HEK293 (cell line): ENCODE measurements around the gene EXOSC6.

Experiments used
- CTCF ChIA-PET: fragments of 350-600 bp; formaldehyde crosslinking; extraction: SDS; loops from one replicate; lab custom pipeline; 2021; ENCODE audit warnings: antibody characterized with exemption; lab: Yijun Ruan, JAX
- POLR2A ChIA-PET: fragments of 300-600 bp; formaldehyde crosslinking; extraction: SDS; loops from one replicate; lab custom pipeline; 2020; ENCODE audit warnings: antibody characterized with exemption, inconsistent platforms; lab: Yijun Ruan, JAX
- H3K27ac ChIP-seq: fragments of 200-500 bp; sonication (Bioruptor generic); 2 replicates; pipeline ENCODE4 v1.5.1; 2014; ENCODE audit warnings: low read depth, low read length, control low read depth, inconsistent platforms; ENCODE audit errors: extremely low read depth
- H3K36me3 ChIP-seq, 2 experiments: fragments of 200-500 bp in 1 of 2; sonication (Bioruptor generic) in 1 of 2; 1 replicate in 1 of 2; 2 replicates in 1 of 2; pipeline ENCODE4 v1.5.1; 2014 to 2017; ENCODE audit warnings: inconsistent platforms in 2 of 2, low read length in 2 of 2; ENCODE audit not compliant: control insufficient read depth in 2 of 2, insufficient read depth in 1 of 2
- H3K4me1 ChIP-seq: fragments of 200-500 bp; sonication (Bioruptor generic); 2 replicates; pipeline ENCODE4 v1.5.1; 2014; ENCODE audit warnings: mild to moderate bottlenecking, low read length, inconsistent platforms; ENCODE audit not compliant: control insufficient read depth, insufficient read depth
- H3K4me3 ChIP-seq: 2 replicates; pipeline ENCODE4 v1.5.1; 2011; ENCODE audit warnings: low read depth, mild to moderate bottlenecking, control low read depth, low read length, moderate library complexity
- H3K9me3 ChIP-seq: fragments of 200-500 bp; sonication (Bioruptor generic); 2 replicates; pipeline ENCODE4 v1.5.1; 2014; ENCODE audit warnings: low read depth, low read length, inconsistent platforms; ENCODE audit not compliant: control insufficient read depth, insufficient read depth
- ATF2 ChIP-seq: fragments of 450-650 bp; formaldehyde crosslinking; IDR thresholded peaks from 2 replicates; pipeline ENCODE4 v1.5.1; 2016; ENCODE audit warnings: missing biosample characterization, missing genetic modification characterization, low read depth
- BCL11B ChIP-seq: fragments of 450-650 bp; formaldehyde crosslinking; IDR thresholded peaks from 2 replicates; pipeline ENCODE4 v1.5.1; 2016; ENCODE audit warnings: low read depth, missing biosample characterization, missing genetic modification characterization
- GFI1B ChIP-seq: fragments of 450-650 bp; formaldehyde crosslinking; IDR thresholded peaks from 2 replicates; pipeline ENCODE4 v1.5.1; 2016; ENCODE audit warnings: missing biosample characterization, missing genetic modification characterization
- HOXD13 ChIP-seq: sonication (generic); formaldehyde crosslinking; IDR thresholded peaks from 2 replicates; pipeline ENCODE4 v1.8.0; 2022; ENCODE audit warnings: missing genetic modification reagents, borderline replicate concordance
- KLF10 ChIP-seq: fragments of 450-650 bp; IDR thresholded peaks from 2 replicates; pipeline ENCODE4 v1.5.1; 2018; ENCODE audit warnings: missing biosample characterization, mild to moderate bottlenecking, missing genetic modification characterization
- KLF17 ChIP-seq: fragments of 450-650 bp; formaldehyde crosslinking; IDR thresholded peaks from 2 replicates; pipeline ENCODE4 v1.5.1; 2016; ENCODE audit warnings: missing biosample characterization, missing genetic modification characterization
- KLF8 ChIP-seq: fragments of 450-650 bp; formaldehyde crosslinking; IDR thresholded peaks from 2 replicates; pipeline ENCODE4 v1.5.1; 2016; ENCODE audit warnings: missing biosample characterization, missing genetic modification characterization
- SP7 ChIP-seq: fragments of 450-650 bp; formaldehyde crosslinking; IDR thresholded peaks from 2 replicates; pipeline ENCODE4 v1.5.1; 2016; ENCODE audit warnings: missing biosample characterization, missing genetic modification characterization
- YY1 ChIP-seq: fragments of 450-650 bp; formaldehyde crosslinking; IDR thresholded peaks from 2 replicates; pipeline ENCODE4 v1.5.1; 2018; ENCODE audit warnings: missing biosample characterization, missing genetic modification characterization
- ZBTB26 ChIP-seq: fragments of 450-650 bp; formaldehyde crosslinking; optimal IDR thresholded peaks from 2 replicates; pipeline ENCODE3; 2016; ENCODE audit warnings: missing biosample characterization, mild to moderate bottlenecking, missing genetic modification characterization
- ZFHX2 ChIP-seq: fragments of 450-650 bp; formaldehyde crosslinking; conservative IDR thresholded peaks from 2 replicates; pipeline ENCODE4 v1.5.1; 2016; ENCODE audit warnings: missing biosample characterization, missing genetic modification characterization
- ZFP37 ChIP-seq: fragments of 450-650 bp; formaldehyde crosslinking; IDR thresholded peaks from 2 replicates; pipeline ENCODE4 v1.5.1; 2016; ENCODE audit warnings: missing biosample characterization, missing genetic modification characterization
- ZNF121 ChIP-seq: fragments of 450-650 bp; formaldehyde crosslinking; IDR thresholded peaks from 2 replicates; pipeline ENCODE4 v1.5.1; 2016; ENCODE audit warnings: missing biosample characterization, missing genetic modification characterization
- ZNF324 ChIP-seq: fragments of 450-650 bp; formaldehyde crosslinking; IDR thresholded peaks from 2 replicates; pipeline ENCODE4 v1.5.1; 2016; ENCODE audit warnings: missing biosample characterization, missing genetic modification characterization
- ZNF335 ChIP-seq: fragments of 450-650 bp; formaldehyde crosslinking; conservative IDR thresholded peaks from 2 replicates; pipeline ENCODE4 v1.5.1; 2016; ENCODE audit warnings: missing biosample characterization, missing genetic modification characterization
- ZNF341 ChIP-seq: fragments of 450-650 bp; formaldehyde crosslinking; IDR thresholded peaks from 2 replicates; pipeline ENCODE4; 2016; ENCODE audit warnings: low read depth, missing biosample characterization, missing genetic modification characterization
- ZNF354C ChIP-seq: fragments of 450-650 bp; formaldehyde crosslinking; IDR thresholded peaks from 2 replicates; pipeline ENCODE4 v1.5.1; 2016; ENCODE audit warnings: missing biosample characterization, missing genetic modification characterization, low read depth, borderline replicate concordance
- ZNF394 ChIP-seq: fragments of 450-650 bp; formaldehyde crosslinking; IDR thresholded peaks from 2 replicates; pipeline ENCODE4 v1.5.1; 2016; ENCODE audit warnings: missing biosample characterization, missing genetic modification characterization, mild to moderate bottlenecking, moderate library complexity, borderline replicate concordance
- ZNF398 ChIP-seq: fragments of 450-650 bp; formaldehyde crosslinking; IDR thresholded peaks from 2 replicates; pipeline ENCODE4 v1.5.1; 2017; ENCODE audit warnings: missing biosample characterization, missing genetic modification characterization
- ZNF580 ChIP-seq: fragments of 450-650 bp; formaldehyde crosslinking; IDR thresholded peaks from 2 replicates; pipeline ENCODE4 v1.5.1; 2016; ENCODE audit warnings: missing biosample characterization, missing genetic modification characterization
- ZNF610 ChIP-seq: fragments of 450-650 bp; formaldehyde crosslinking; IDR thresholded peaks from 2 replicates; pipeline ENCODE4 v1.5.1; 2016; ENCODE audit warnings: missing biosample characterization, missing genetic modification characterization, borderline replicate concordance
- ZNF623 ChIP-seq: fragments of 450-650 bp; formaldehyde crosslinking; IDR thresholded peaks from 2 replicates; pipeline ENCODE4 v1.5.1; 2016; ENCODE audit warnings: missing biosample characterization, missing genetic modification characterization
- ZNF660 ChIP-seq: fragments of 450-650 bp; IDR thresholded peaks from 2 replicates; pipeline ENCODE4 v1.5.1; 2018; ENCODE audit warnings: missing biosample characterization, mild to moderate bottlenecking, missing genetic modification characterization
- ZNF692 ChIP-seq: fragments of 450-650 bp; formaldehyde crosslinking; IDR thresholded peaks from 2 replicates; pipeline ENCODE4 v1.5.1; 2016; ENCODE audit warnings: missing biosample characterization, missing genetic modification characterization
- ZNF843 ChIP-seq: fragments of 450-650 bp; formaldehyde crosslinking; IDR thresholded peaks from 2 replicates; pipeline ENCODE4 v1.5.1; 2016; ENCODE audit warnings: missing biosample characterization, missing genetic modification characterization
- ZSCAN30 ChIP-seq: fragments of 450-650 bp; IDR thresholded peaks from 2 replicates; pipeline ENCODE4 v1.5.1; 2018; ENCODE audit warnings: missing biosample characterization, mild to moderate bottlenecking, missing genetic modification characterization, moderate library complexity
- ZXDB ChIP-seq: fragments of 450-650 bp; formaldehyde crosslinking; IDR thresholded peaks from 2 replicates; pipeline ENCODE4 v1.5.1; 2016; ENCODE audit warnings: missing biosample characterization, missing genetic modification characterization

Gene EXOSC6

GRCh38 chr16:70289229-70290094, 37.7 kb upstream of the EXOSC6 start, which contains the start of gene AARS1:
TSS of gene AARS1 (minus strand) at chr16:70289506. CDS start at chr16:70282763, 6,743 bp downstream.
- Histone ChIP-seq H3K36me3 (peaks cover 13 to 18% of the 10 kb centered on the region in 2 experiments; a peak in 2 of 3 replicates), H3K27ac (peak within 1 kb of the TSS; percentile 97), H3K4me1 (peaks cover 3% of the 10 kb centered on the region; the same call in 1 of the 2 replicates), H3K9me3 (no peaks in the 10 kb centered on the region), H3K4me3 (peak within 1 kb of the TSS; percentile 84)
- CTCF ChIA-PET = interaction anchor here (1.2 to 1.5 kb wide), 2 partner anchors 10 to 22 kb away, joined by 3 to 7 read pairs; partner anchors contain the start of gene DDX19B
- POLR2A ChIA-PET = interaction anchor here (0.5 to 2.6 kb wide), 27 partner anchors 8 to 357 kb away, joined by 3 to 32 read pairs (median 5); partner anchors contain the start of genes DDX19A, DDX19B, EXOSC6 and FCSK
- TF ChIP-seq YY1 (tag by site-specific recombination) (peak; percentile 18; the same call in 1 of the 2 replicates), ZXDB (peak; percentile 85), ZNF335 (tag by site-specific recombination) (peak; percentile 8; the same call in 1 of the 2 replicates), HOXD13 (peak; percentile 88; the same call in 1 of the 2 replicates), KLF8 (tag by site-specific recombination) (peak; percentile 55; the same call in 1 of the 2 replicates), ZNF623 (tag by site-specific recombination) (no peak), ATF2 (tag by site-specific recombination) (peak; percentile 38; the same call in 1 of the 2 replicates), ZBTB26 (tag by site-specific recombination) (peak; percentile 49), ZNF398 (peak; percentile 73), ZFHX2 (tag by site-specific recombination) (0 out of 2 replicates have a peak, but pooled peaks have one; percentile 20), ZFP37 (tag by site-specific recombination) (no peak), ZNF121 (tag by site-specific recombination) (0 out of 2 replicates have a peak, but pooled peaks have one; percentile 53), GFI1B (no peak), ZNF394 (tag by site-specific recombination) (peak; percentile 68), ZNF354C (tag by site-specific recombination) (no peak), ZNF580 (tag by site-specific recombination) (peak; percentile 96), ZNF341 (tag by site-specific recombination) (peak; percentile 85), ZNF843 (tag by site-specific recombination) (peak; percentile 61), SP7 (tag by site-specific recombination) (0 out of 2 replicates have a peak, but pooled peaks have one; percentile 36), ZNF610 (tag by site-specific recombination) (no peak), ZNF660 (peak; percentile 86), KLF17 (tag by site-specific recombination) (0 out of 2 replicates have a peak, but pooled peaks have one; percentile 43), ZNF692 (peak; percentile 89), KLF10 (peak; percentile 23; the same call in 1 of the 2 replicates), ZSCAN30 (tag by site-specific recombination) (peak; percentile 66; the same call in 1 of the 2 replicates), BCL11B (tag by site-specific recombination) (peak; percentile 64; the same call in 1 of the 2 replicates), ZNF324 (tag by site-specific recombination) (peak; percentile 44; the same call in 1 of the 2 replicates)
